GM18868 (cell line): ENCODE measurements around the gene PFKFB3.

Experiments used
- ATAC-seq: cut with Tn5 transposase; IDR thresholded peaks from one replicate; pipeline ENCODE4 v1.9.1; 2021; ENCODE audit warnings: mild to moderate bottlenecking, moderate library complexity; ENCODE audit not compliant: unreplicated experiment

The PFKFB3 gene

DNA sequence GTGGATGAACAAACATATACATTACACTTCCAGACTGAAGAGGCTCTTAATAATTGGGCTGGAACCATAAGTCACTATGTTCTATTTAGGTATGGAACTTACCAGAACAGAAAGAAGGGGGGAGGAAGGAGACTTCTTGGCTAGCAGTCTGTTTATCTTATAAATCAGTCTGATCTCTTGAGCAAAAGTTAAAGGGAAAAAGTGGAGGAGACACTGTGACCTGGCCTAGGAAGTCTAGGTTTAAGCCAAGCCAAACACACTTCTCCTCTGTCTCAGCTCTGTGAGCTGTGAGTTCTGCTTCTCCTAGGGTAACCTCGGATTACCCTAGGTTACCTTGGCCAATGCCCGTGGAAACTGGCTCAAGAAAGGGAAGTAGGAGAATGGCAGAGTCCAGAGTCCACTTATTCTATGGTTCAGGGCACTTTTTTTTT, 95.2 kb downstream of the PFKFB3 start:
- no peak for ATAC-seq

DNA sequence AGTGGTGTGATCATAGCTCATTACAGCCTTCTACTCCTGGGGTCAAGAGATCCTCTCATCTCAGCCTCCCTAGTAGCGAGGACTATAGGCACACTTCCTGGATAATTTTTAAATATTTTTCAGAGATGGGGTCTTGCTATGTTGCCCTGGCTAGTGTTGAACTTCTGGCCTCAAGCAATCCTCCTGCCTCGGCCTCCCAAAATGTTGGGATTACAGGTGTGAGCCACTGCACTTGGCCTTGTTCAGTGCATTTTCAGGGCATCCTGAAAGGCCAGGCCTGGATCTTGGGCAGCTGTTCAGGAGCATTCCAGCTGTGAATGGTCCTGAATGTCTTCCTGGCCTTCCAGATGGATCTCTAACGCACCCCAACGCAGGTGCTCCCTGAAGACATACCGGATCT, 95.7 kb downstream of the PFKFB3 start:
- no peak for ATAC-seq

DNA sequence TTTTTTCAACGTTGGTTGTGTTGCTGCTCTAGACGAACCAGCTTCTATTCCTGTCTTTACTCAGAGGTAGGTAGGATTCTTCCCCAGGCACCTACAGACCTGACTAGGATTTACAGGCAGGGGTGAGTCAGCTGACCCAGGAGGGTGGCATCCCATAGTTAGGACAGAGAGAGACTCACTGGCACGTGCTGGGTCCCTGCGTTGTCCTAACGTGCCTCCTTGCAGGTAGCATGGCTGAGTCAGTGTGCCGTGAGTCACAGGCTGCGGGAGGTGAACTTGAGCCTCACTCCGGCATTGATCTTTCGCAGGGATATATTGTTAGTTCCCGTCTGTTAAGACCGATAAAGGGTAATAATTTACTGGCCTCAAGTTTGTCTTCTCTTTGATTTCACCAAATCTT, 96.5 kb downstream of the PFKFB3 start:
- no peak for ATAC-seq

DNA sequence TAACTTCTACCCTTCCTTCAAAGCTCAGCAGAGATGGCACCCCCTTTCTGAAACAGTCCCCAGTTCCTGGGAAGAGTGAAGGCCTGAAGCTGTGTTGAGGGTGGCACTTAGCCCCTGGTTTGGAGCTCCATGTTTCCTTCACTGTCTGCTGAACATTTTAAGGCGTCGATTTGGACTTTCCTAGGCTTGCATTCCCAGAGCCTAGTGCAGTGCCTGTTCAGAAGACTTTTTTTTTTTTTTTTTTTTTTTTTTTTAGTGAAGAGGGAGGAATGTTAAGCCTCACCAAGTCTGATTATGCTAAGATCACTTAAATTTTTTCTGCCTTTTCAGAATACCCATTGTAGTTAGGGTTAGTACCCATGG, 97.0 kb downstream of the PFKFB3 start:
- ATAC-seq = no peak

DNA sequence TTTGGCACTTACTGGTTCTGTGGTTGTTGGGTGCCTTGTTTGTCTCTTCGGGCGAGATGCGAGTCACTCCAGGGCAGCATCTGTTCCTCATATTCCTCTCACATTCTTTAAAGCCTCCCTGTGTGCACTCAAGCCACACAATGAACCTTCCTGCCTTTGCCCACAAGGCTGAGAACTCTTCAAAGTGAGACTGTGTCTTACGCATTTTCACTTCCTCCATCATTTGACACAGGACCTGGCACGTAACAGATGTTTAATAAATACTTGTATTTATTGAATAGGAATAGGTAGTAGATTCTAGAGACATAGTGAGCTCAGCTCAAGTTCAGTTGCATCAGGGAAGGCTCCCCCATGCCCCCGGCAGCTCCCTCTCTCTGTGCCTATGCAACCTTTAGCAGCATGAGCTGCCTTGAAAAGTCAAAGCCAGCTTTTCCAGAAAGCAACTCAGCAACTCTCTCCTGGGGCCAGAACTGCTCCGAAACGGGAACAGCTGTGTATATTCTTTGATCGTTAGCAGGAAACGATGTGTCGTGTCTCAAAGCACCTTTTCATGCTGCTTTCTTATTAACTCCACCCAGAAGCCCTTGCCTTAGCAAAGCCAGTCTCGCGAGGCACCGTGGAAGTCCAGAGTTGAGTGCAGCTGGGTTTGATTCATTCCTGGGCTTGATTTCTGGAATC, 97.5 kb downstream of the PFKFB3 start:
- ATAC-seq = peak; percentile 77

DNA sequence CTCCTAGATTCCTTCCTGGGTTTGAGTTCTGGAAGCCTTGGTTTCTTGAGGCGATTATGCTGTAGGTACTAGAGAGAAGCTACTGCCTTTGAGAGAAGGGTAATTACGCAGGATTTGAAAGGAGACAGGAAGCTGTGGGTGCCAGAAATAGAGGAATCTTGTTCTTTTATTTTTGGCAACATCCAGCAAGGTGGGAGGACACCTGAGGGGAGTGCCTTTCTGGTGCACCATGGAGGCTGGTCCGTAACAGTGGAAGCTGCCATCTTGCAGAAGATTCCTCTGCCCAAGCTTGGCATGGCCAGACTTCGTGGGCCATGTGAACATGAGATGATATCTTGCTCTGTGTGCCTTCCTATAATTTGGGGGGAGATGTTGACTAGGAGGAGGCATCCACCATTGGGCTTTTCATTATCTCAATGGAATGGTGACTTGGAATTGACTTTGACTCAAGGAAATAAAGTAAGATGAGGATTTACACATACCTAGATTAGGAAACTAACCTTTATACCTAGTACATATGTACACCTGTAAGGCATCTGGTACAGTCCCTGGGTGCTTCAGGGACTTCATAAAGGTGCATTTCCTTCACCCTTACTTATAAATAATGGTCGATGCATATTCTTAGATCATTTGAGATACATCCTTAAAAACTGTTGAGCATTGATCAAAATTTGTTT, 98.2 kb downstream of the PFKFB3 start:
- ATAC-seq = no peak

DNA sequence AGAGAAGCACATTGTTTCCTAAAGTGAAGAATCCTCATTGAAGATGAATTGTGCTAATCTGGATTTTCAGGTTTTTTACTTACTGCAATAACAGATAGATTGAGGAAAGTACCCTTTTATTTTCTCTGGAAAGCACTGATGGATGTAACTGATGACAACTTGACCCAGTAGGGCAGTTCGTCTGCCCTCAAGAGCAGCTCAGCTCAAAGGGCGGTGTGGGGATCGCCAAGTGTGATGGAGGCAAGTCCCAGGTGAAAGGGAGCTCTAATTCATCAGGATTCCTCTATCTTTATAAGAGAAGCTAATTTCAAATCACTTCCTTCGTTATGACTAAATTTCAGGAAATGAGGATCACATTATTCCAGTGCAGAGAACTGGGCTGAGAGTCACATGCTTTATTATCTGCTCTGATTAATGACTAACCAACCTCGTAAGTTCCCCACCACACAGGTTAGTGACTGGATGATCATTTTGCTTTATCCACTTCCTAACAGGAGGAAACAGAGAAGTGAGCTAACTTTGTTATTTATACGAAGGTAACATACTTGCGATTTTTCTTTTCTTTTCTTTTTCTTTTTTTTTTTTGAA, 98.8 kb downstream of the PFKFB3 start:
- no peak for ATAC-seq
